HG03159 (cell line): ENCODE results near the gene FHL2.

ENCODE experiments used
- ATAC-seq: cut with Tn5 transposase; IDR thresholded peaks from one replicate; pipeline ENCODE4 v1.9.1; 2021; ENCODE audit warnings: mild to moderate bottlenecking, moderate library complexity; ENCODE audit not compliant: unreplicated experiment

The FHL2 gene

DNA sequence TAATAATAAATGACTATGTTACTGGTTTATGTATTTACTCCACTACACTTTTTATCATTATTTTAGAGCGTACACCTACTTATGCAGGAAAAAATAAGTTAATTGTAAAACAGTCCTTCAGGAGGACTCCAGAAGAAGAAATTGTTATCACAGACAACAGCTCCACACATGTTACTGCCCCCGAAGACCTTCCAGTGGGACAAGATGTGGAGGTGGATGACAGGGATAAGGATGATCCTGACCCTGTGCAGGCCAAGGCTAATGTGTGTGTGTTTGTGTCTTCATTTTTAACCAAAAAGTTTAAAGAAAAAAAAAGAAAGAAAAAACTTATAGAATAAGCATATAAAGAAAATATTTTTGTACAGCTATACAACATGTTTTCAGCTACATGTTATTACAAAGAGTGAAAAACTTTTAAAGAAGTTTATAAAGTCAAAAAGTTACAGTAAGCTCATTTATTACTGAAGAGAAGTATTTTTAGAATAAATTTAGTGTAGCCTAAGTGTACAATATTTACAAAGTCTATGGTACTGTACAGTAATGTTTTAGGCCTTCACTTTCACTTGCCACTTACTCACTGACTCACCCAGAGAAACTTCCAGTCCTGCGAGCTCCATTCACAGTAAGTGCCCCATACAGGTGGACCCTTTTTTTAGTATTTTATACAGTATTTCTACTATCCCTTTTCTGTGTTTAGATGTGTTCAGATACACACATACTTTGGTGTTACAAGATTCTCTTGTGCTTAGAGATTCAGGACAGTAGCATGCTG lies 76.8 kb downstream of the FHL2 start:
- ATAC-seq, result no peak

DNA sequence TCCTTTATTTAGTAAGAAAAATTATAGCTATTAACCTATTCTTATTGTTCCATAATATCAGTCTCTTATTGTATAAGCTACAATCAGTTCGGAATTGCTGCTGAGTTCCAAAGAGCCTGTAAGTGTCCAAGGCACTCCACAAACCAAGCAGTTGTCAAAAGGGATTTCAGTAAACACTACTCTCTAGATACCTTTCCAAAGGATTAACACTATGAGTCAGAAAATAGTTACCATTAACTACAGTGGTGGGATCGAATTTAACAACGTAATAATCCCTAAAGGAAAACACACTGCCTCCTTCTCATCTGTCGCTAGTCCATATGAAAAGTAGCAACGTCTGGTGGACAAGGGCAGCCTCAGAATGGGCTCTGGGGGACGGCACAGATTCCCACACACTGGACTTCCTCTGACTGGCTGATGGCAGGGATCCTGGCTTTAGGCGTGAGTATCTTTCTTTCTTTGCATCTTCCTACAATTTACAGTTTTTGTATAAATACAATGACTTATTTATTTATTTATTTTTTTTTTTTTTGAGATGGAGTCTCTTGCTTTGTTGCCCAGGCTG lies 78.1 kb downstream of the FHL2 start:
- no peak for ATAC-seq

DNA sequence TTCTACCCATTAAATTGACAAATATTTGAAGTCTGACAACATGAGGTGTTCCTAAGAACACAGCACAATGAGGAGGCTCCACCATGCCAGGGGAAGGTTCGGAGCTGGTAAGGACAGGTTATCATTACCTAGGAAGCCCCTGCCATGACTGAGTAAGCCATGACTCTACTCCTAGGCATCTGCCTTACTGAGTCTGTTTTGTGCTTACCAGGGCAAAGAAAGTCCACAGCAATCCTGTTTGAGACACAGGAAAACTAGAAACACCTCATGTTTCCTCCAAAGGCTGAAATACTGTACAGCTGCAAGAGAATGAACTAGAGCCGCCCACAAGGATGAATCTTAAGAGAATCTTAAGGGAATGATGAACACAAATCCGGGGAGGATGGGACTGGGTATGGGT lies 80.9 kb downstream of the FHL2 start:
- ATAC-seq, result no peak

- peak; percentile 47 for ATAC-seq
Observed at GRCh38 chr2:105315314-105315713, 83.5 kb downstream of the FHL2 start.

GRCh38 chr2:105313877-105314276 lies 85.0 kb downstream of the FHL2 start:
- peak; percentile 49 for ATAC-seq
